Measurements from ENCODE around the gene SLC7A6.

Gene SLC7A6

GRCh38 chr16:68289621-68290329, 25.4 kb downstream of the SLC7A6 start:
- H3K9ac ChIP-seq, result peak overlapping the region; percentile 7 to 54 (median 38); a peak in 16 of 22 replicates
- H3K27ac ChIP-seq, result peak overlapping the region in 10 of 11 experiments; percentile 14 to 71 (median 44); a peak in 19 of 22 replicates
- no peaks in the 10 kb centered on the region for H3K27me3 ChIP-seq
- H3K36me3 ChIP-seq, result peaks cover 46 to 82% (median 68%) of the 10 kb centered on the region in 11 experiments
- H3K4me2 ChIP-seq, result peak overlapping the region; percentile 75 to 97 (median 91)
- H3K4me3 ChIP-seq, result peak overlapping the region in 1 of 10 experiments; percentile 5; a peak in 1 of 20 replicates
- peaks cover 0 to 96% (median 22%) of the 10 kb centered on the region in 11 experiments; a peak in 16 of 22 replicates for H4K20me1 ChIP-seq
- peaks cover 61 to 72% (median 65%) of the 10 kb centered on the region in 10 experiments for H3K4me1 ChIP-seq
- TF ChIP-seq Cebpa-rat (IDR thresholded peaks at IDR 0.05), result no peak
- H3K9me3 ChIP-seq (replicated peaks in 1 of 11), result no peaks in the 10 kb centered on the region

- H3K4me2 ChIP-seq, result peak overlapping the region; percentile 75 to 97 (median 91)
- no peaks in the 10 kb centered on the region for H3K27me3 ChIP-seq
- H3K9ac ChIP-seq, result peak overlapping the region in 9 of 11 experiments; percentile 1 to 44 (median 10); a peak in 6 of 22 replicates
- H3K36me3 ChIP-seq, result peaks cover 53 to 88% (median 75%) of the 10 kb centered on the region in 11 experiments
- peak overlapping the region in 1 of 10 experiments; percentile 5; a peak in 1 of 20 replicates for H3K4me3 ChIP-seq
- no peaks in the 10 kb centered on the region for H3K9me3 ChIP-seq (replicated peaks in 1 of 11)
- no peak for TF ChIP-seq Cebpa-rat (IDR thresholded peaks at IDR 0.05)
- H3K27ac ChIP-seq, result peak overlapping the region in 10 of 11 experiments; percentile 12 to 50 (median 24); a peak in 13 of 22 replicates
- H3K4me1 ChIP-seq, result peaks cover 55 to 65% (median 58%) of the 10 kb centered on the region in 10 experiments
- H4K20me1 ChIP-seq, result peaks cover 0 to 96% (median 27%) of the 10 kb centered on the region in 11 experiments; a peak in 17 of 22 replicates
Measured at GRCh38 chr16:68290450-68290849, 26.1 kb downstream of the SLC7A6 start.

DNA sequence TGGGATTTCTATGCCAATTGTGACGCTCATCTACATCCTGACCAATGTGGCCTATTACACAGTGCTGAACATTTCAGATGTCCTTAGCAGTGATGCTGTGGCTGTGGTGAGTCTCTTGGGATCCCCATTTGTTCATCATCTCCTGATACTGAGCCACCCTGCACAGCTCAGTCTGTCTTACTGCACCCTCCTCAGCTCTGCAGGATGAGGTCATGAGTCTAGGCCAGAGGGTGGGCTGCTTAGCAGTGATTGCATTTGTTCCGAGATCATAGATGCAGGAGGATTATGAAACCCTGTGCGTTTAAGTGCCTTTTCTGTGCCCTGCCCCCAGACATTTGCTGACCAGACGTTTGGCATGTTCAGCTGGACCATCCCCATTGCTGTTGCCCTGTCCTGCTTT, 26.9 kb downstream of the SLC7A6 start:
- Histone ChIP-seq H3K4me1 (peaks cover 47 to 58% (median 51%) of the 10 kb centered on the region in 10 experiments), H3K36me3 (peaks cover 61 to 96% (median 82%) of the 10 kb centered on the region in 11 experiments), H3K27ac (no peak overlapping the region), H3K9ac (no peak overlapping the region), H4K20me1 (peaks cover 0 to 96% (median 32%) of the 10 kb centered on the region in 11 experiments; a peak in 18 of 22 replicates), H3K27me3 (no peaks in the 10 kb centered on the region), H3K4me3 (no peak overlapping the region), H3K4me2 (peak overlapping the region in 2 of 11 experiments; percentile 90 to 97; a peak in 2 of 22 replicates), H3K9me3 (replicated peaks in 1 of 11) (no peaks in the 10 kb centered on the region)
- TF ChIP-seq Cebpa-rat (IDR thresholded peaks at IDR 0.05), result no peak

GRCh38 chr16:68292425-68292824, 28.1 kb downstream of the SLC7A6 start:
- H3K27ac ChIP-seq, result no peak overlapping the region
- H3K4me3 ChIP-seq, result no peak overlapping the region
- no peak for TF ChIP-seq Cebpa-rat (IDR thresholded peaks at IDR 0.05)
- no peak overlapping the region for H3K9ac ChIP-seq
- no peak overlapping the region for H3K4me2 ChIP-seq
- no peaks in the 10 kb centered on the region for H3K9me3 ChIP-seq (replicated peaks in 1 of 11)
- H3K4me1 ChIP-seq, result peaks cover 35 to 50% (median 43%) of the 10 kb centered on the region in 10 experiments
- H3K36me3 ChIP-seq, result peaks cover 73 to 97% (median 88%) of the 10 kb centered on the region in 11 experiments
- H4K20me1 ChIP-seq, result peaks cover 0 to 90% (median 39%) of the 10 kb centered on the region in 11 experiments; a peak in 18 of 22 replicates
- H3K27me3 ChIP-seq, result no peaks in the 10 kb centered on the region

DNA sequence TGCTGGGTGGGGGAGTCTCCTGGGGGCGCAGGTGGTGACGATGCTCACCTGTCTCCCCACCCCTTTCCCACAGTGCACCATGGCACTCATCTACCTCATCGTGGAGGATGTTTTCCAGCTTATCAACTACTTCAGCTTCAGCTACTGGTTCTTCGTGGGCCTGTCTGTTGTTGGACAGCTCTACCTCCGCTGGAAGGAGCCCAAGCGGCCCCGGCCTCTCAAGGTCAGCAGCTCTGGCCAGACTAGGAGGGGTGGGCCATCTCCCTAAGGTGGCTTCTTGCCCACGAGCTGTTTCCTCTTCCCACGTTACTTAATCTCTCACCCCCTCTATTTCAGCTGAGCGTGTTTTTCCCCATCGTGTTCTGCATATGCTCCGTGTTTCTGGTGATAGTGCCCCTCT, 32.0 kb downstream of the SLC7A6 start:
- no peak overlapping the region for H3K27ac ChIP-seq
- H4K20me1 ChIP-seq, result peaks cover 0 to 95% (median 68%) of the 10 kb centered on the region in 11 experiments; a peak in 20 of 22 replicates
- 0 out of 22 replicates have a peak overlapping the region, but pooled peaks of 1 of the 11 experiments have one; percentile 4 for H3K9ac ChIP-seq
- H3K9me3 ChIP-seq (replicated peaks in 1 of 11), result no peaks in the 10 kb centered on the region
- no peaks in the 10 kb centered on the region for H3K27me3 ChIP-seq
- no peak for TF ChIP-seq Cebpa-rat (IDR thresholded peaks at IDR 0.05)
- peaks cover 99 to 100% (median 100%) of the 10 kb centered on the region in 11 experiments for H3K36me3 ChIP-seq
- peak overlapping the region in 1 of 11 experiments; percentile 34; a peak in 3 of 22 replicates for H3K4me2 ChIP-seq
- peaks cover 0 to 11% (median 6%) of the 10 kb centered on the region in 10 experiments; a peak in 12 of 20 replicates for H3K4me1 ChIP-seq
- no peak overlapping the region for H3K4me3 ChIP-seq

GRCh38 chr16:68296693-68297092, 32.4 kb downstream of the SLC7A6 start:
- Histone ChIP-seq H3K4me1 (peaks cover 0 to 10% (median 4%) of the 10 kb centered on the region in 10 experiments; a peak in 8 of 20 replicates), H3K27me3 (no peaks in the 10 kb centered on the region), H3K4me3 (no peak overlapping the region), H3K4me2 (peak overlapping the region in 2 of 11 experiments; percentile 30 to 34; a peak in 5 of 22 replicates), H4K20me1 (peaks cover 0 to 92% (median 65%) of the 10 kb centered on the region in 11 experiments; a peak in 20 of 22 replicates), H3K27ac (no peak overlapping the region), H3K9ac (peak overlapping the region in 3 of 11 experiments; percentile 4 to 18 (median 8); a peak in 2 of 22 replicates), H3K36me3 (peaks cover 99 to 100% (median 100%) of the 10 kb centered on the region in 11 experiments), H3K9me3 (replicated peaks in 1 of 11) (no peaks in the 10 kb centered on the region)
- no peak for TF ChIP-seq Cebpa-rat (IDR thresholded peaks at IDR 0.05)

- Histone ChIP-seq H3K9me3 (replicated peaks in 1 of 11) (no peaks in the 10 kb centered on the region), H3K9ac (no peak overlapping the region; a peak in 1 of 22 replicates), H3K4me3 (no peak overlapping the region), H3K4me1 (peaks cover 0 to 10% (median 2%) of the 10 kb centered on the region in 10 experiments; a peak in 8 of 20 replicates), H4K20me1 (peaks cover 0 to 92% (median 69%) of the 10 kb centered on the region in 11 experiments; a peak in 21 of 22 replicates), H3K27me3 (no peaks in the 10 kb centered on the region), H3K4me2 (no peak overlapping the region), H3K27ac (no peak overlapping the region), H3K36me3 (peaks cover 99 to 100% (median 100%) of the 10 kb centered on the region in 11 experiments)
- no peak for TF ChIP-seq Cebpa-rat (IDR thresholded peaks at IDR 0.05)
Measured at GRCh38 chr16:68297908-68298307, 33.6 kb downstream of the SLC7A6 start.

DNA sequence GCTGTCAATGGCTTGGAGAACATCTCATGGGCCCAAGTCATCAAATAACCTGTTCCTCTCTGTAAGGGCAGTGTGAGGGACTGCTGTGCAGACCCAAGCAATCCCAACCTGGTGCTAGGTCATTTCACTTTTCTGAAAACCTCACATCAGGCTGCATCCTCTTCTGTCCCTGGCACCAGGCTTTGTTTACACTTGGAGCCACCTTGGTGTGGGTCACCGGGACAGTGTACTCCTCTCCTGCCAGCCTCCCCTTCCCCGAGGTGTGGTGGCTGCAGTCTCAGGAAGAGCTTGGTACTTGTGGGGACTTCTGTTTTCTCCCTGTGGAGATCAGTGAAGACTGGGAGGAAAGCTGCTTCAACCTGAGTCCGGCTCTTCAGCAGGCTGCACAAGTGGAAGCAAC, 34.0 kb downstream of the SLC7A6 start:
- no peak overlapping the region for H3K4me3 ChIP-seq
- H4K20me1 ChIP-seq, result peaks cover 0 to 92% (median 73%) of the 10 kb centered on the region in 11 experiments; a peak in 21 of 22 replicates
- no peak overlapping the region for H3K4me2 ChIP-seq
- H3K36me3 ChIP-seq, result peaks cover 98 to 100% (median 99%) of the 10 kb centered on the region in 11 experiments
- no peak for TF ChIP-seq Cebpa-rat (IDR thresholded peaks at IDR 0.05)
- no peaks in the 10 kb centered on the region for H3K9me3 ChIP-seq (replicated peaks in 1 of 11)
- peaks cover 0 to 10% (median 2%) of the 10 kb centered on the region in 10 experiments; a peak in 8 of 20 replicates for H3K4me1 ChIP-seq
- H3K9ac ChIP-seq, result no peak overlapping the region
- no peaks in the 10 kb centered on the region for H3K27me3 ChIP-seq
- no peak overlapping the region for H3K27ac ChIP-seq
